HG03064 (cell line): ENCODE results near the gene DPP9.

ENCODE experiments used
- ATAC-seq: cut with Tn5 transposase; IDR thresholded peaks from one replicate; pipeline ENCODE4 v1.9.1; 2021; ENCODE audit warnings: low read depth; ENCODE audit not compliant: unreplicated experiment

The DPP9 gene

DNA sequence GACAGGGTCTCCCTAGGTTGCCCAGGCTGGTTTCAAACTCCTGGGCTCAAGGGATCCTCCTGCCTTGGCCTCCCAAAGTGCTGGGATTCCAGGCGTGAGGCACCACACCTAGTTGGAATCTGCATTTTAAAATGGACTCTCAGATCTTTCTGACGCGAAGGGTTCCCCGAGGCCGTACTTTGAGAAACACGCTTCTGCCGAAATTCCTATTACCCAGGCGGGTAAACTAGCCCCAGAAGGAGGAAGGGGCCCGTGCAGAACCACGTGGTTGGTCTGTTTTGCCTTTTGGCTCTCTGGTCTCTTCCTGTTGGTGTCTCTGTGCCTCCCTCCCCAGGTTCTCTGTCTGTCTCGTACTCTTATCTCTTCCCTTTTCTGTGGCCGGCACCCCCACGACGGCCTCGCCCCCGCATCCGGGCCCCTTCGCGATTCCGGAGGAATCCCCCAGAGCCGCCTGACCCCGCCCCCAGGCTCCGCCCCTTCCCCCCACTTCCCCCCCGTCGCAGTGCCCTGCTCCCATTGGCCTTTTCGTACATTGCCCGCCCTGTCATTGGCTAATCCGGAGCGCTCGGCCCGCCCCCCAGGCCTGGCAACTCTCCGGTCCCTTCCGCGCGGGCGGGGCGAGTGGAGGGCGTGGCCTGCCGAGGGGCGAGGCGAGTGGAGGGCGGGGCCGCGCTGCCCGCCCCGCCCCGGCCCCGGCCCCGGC, 84.7 kb downstream of the DPP9 start, which contains the start of gene TNFAIP8L1:
TNFAIP8L1 (plus strand) TSS at position 689 of the 703 bp plus-strand sequence. CDS start 12,354 bp downstream, outside the sequence.
- ATAC-seq, result no peak

- no peak for ATAC-seq
These were observed 85.3 kb downstream of the DPP9 start for GRCh38 chr19:4638317-4638716.

- ATAC-seq, result no peak
These were observed 86.9 kb downstream of the DPP9 start for GRCh38 chr19:4636761-4637160.

GRCh38 chr19:4636151-4636717, 87.4 kb downstream of the DPP9 start:
- ATAC-seq, result no peak

- ATAC-seq, result no peak
These were observed 87.9 kb downstream of the DPP9 start for GRCh38 chr19:4635754-4636116.

GRCh38 chr19:4633140-4633967, 90.3 kb downstream of the DPP9 start:
- no peak for ATAC-seq
